Left lung (tissue), 10 donors: ENCODE measurements around the gene ARHGAP19. TPM values are rescaled to one million over a fixed set of nuclear protein-coding genes. Genes with fewer than 3 reads are reported as not detected.

Experiments
- ATAC-seq: fragments of 200-7000 bp; cut with Tn5 transposase; one replicate; pipeline ENCODE4 v1.9.1; 2020; ENCODE audit warnings: moderate library complexity
- DNase-seq, 4 donors: peaks; one replicate each; pipeline ENCODE4 v3.0.0-alpha.2; 2013 to 2020
- H3K27ac ChIP-seq, 2 donors: fragments of 200-600 bp; sonication (generic) in 1 of 2; one replicate each; pipeline versions ENCODE4 v1.5.0 to v1.8.0; 2020 to 2021
- H3K27me3 ChIP-seq, 2 donors: fragments of 200-600 bp; sonication (generic) in 1 of 2; one replicate each; pipeline versions ENCODE4 v1.5.0 to v1.8.0; 2020 to 2021
- H3K36me3 ChIP-seq, 2 donors: fragments of 200-600 bp; sonication (generic) in 1 of 2; one replicate each; pipeline versions ENCODE4 v1.5.0 to v1.8.0; 2020 to 2021
- H3K4me1 ChIP-seq, 2 donors: fragments of 200-600 bp; one replicate each; pipeline ENCODE4 v1.8.0; 2021
- H3K4me3 ChIP-seq, 2 donors: fragments of 200-600 bp; sonication (generic) in 1 of 2; one replicate each; pipeline versions ENCODE4 v1.5.0 to v1.8.0; 2020 to 2021; ENCODE audit warnings: mild to moderate bottlenecking in 1 of 2
- H3K9me3 ChIP-seq, 2 donors: fragments of 200-600 bp; sonication (generic) in 1 of 2; one replicate each; pipeline versions ENCODE4 v1.5.0 to v1.8.0; 2020 to 2021
- CTCF ChIP-seq, 2 donors: fragments of 200-600 bp; sonication (generic) in 1 of 2; IDR thresholded peaks; one replicate each; pipeline versions ENCODE4 v1.5.0 to v1.8.0; 2021; ENCODE audit warnings: antibody characterized with exemption in 2 of 2
- intact Hi-C, 2 donors: fragments of 100-400 bp; cut with DNase I; formaldehyde crosslinking; loops; one replicate each; pipeline versions ENCODE4 v1.11.2 to v1.14.2; 2022
- polyA plus RNA-seq, 6 donors: library from polyadenylated mRNA; unstranded; fragments of 120-200 nt; gene quantifications; one replicate each; pipeline ENCODE4 v1.2.1, GENCODE V29; 2013; ENCODE audit not compliant: insufficient read length in 6 of 6
- total RNA-seq, 2 donors: library from RNA; stranded (reverse); fragmentation: NEBNext Ultra II Directional; extraction: Animal tissue kit (Norgen Biotek cat#: 25700); gene quantifications; one replicate each; pipeline ENCODE4 v1.2.1, GENCODE V29; 2021
- donor health status: DM: no; HTN: yes; CAD: no.
- donor health status: DM: no; HTN: no; CAD: no.

Gene ARHGAP19
- total and polyA plus RNA-seq, 8 donors = 9.8 to 30.7 (median 25.9) TPM

- no peaks in the 10 kb centered on the region for H3K27me3 ChIP-seq
- DNase-seq = no peak
- ATAC-seq = no peak
- H3K36me3 ChIP-seq = peaks cover 0 to 33% of the 10 kb centered on the region in 2 donors
- peaks cover 17 to 73% of the 10 kb centered on the region in 2 donors for H3K4me1 ChIP-seq
- H3K9me3 ChIP-seq = no peaks in the 10 kb centered on the region
- TF ChIP-seq CTCF (IDR thresholded peaks at IDR 0.05) = no peak
- no peak overlapping the region for H3K4me3 ChIP-seq
- intact Hi-C loops = loop anchor here in 1 of 2 donors (5.0 kb wide), 1 partner anchor 52 kb away; no protein-coding TSS in a partner anchor
- H3K27ac ChIP-seq = peak overlapping the region in 1 of 2 donors; percentile 57
These were observed 37.3 kb upstream of the ARHGAP19 start for GRCh38 chr10:97329766-97330165.

- DNase-seq = no peak
- intact Hi-C loops = no loop called here
- Histone ChIP-seq H3K9me3 (no peaks in the 10 kb centered on the region), H3K27me3 (no peaks in the 10 kb centered on the region), H3K4me1 (peaks cover 17 to 73% of the 10 kb centered on the region in 2 donors), H3K27ac (peak overlapping the region; percentile 48 to 57), H3K4me3 (no peak overlapping the region), H3K36me3 (peaks cover 0 to 33% of the 10 kb centered on the region in 2 donors)
- ATAC-seq = no peak
- no peak for TF ChIP-seq CTCF (IDR thresholded peaks at IDR 0.05)
These were observed 36.4 kb upstream of the ARHGAP19 start for GRCh38 chr10:97328646-97329453.

- intact Hi-C loops = no loop called here
- DNase-seq (no peak), ATAC-seq (peak; percentile 89)
- peak overlapping the region; percentile 48 to 57 for H3K27ac ChIP-seq
- no peak for TF ChIP-seq CTCF (IDR thresholded peaks at IDR 0.05)
- H3K4me3 ChIP-seq = no peak overlapping the region
- peaks cover 0 to 33% of the 10 kb centered on the region in 2 donors for H3K36me3 ChIP-seq
- no peaks in the 10 kb centered on the region for H3K9me3 ChIP-seq
- no peaks in the 10 kb centered on the region for H3K27me3 ChIP-seq
- peaks cover 17 to 76% of the 10 kb centered on the region in 2 donors for H3K4me1 ChIP-seq
These were observed 35.2 kb upstream of the ARHGAP19 start for GRCh38 chr10:97327348-97328294.

GRCh38 chr10:97325754-97326153 is 33.3 kb upstream of the ARHGAP19 start:
- peaks cover 14 to 76% of the 10 kb centered on the region in 2 donors for H3K4me1 ChIP-seq
- no peaks in the 10 kb centered on the region for H3K9me3 ChIP-seq
- ATAC-seq (no peak), DNase-seq (no peak)
- peaks cover 0 to 28% of the 10 kb centered on the region in 2 donors for H3K36me3 ChIP-seq
- H3K27me3 ChIP-seq = no peaks in the 10 kb centered on the region
- no peak for TF ChIP-seq CTCF (IDR thresholded peaks at IDR 0.05)
- intact Hi-C loops = no loop called here
- H3K4me3 ChIP-seq = no peak overlapping the region
- H3K27ac ChIP-seq = no peak overlapping the region

GRCh38 chr10:97323501-97323900 is 31.1 kb upstream of the ARHGAP19 start:
- Histone ChIP-seq H3K4me3 (no peak overlapping the region), H3K9me3 (no peaks in the 10 kb centered on the region), H3K36me3 (peaks cover 0 to 7% of the 10 kb centered on the region in 2 donors), H3K27ac (no peak overlapping the region), H3K27me3 (no peaks in the 10 kb centered on the region), H3K4me1 (peaks cover 15 to 59% of the 10 kb centered on the region in 2 donors)
- intact Hi-C loops = no loop called here
- TF ChIP-seq CTCF (IDR thresholded peaks at IDR 0.05) = no peak
- ATAC-seq = no peak
- DNase-seq = no peak
